Activated CD8-positive, alpha-beta memory T cell treated with anti-CD3 and anti-CD28 coated beads for 36 hours (primary cell): ENCODE data around the gene COQ9. TPM values are rescaled to one million over a fixed set of nuclear protein-coding genes. Genes with fewer than 3 reads are reported as not detected.
"Not testable (repeated sequence)": the region's sequence is repeated elsewhere in the genome, so short reads cannot be mapped to it uniquely, and the experiment has no call there.

ENCODE experiments used
- CTCF ChIA-PET: fragments of 350-600 bp; sonication (Branson Sonifier 250); formaldehyde crosslinking; loops from one replicate; lab custom pipeline; 2021; ENCODE audit warnings: antibody characterized with exemption; lab: Charles Lee
- POLR2A ChIA-PET: fragments of 350-600 bp; sonication (Branson Sonifier 250); formaldehyde crosslinking; loops from one replicate; lab custom pipeline; 2021; ENCODE audit warnings: antibody characterized with exemption; lab: Charles Lee
- total RNA-seq, 2 experiments: library from RNA; stranded (reverse); gene quantifications; one replicate each; pipeline ENCODE4 v1.2.3, GENCODE V29; 2021

The COQ9 gene
- total RNA-seq, 2 experiments from 2014 or later, result 47.4 to 56.3 TPM

- ChIA-PET CTCF (interaction anchor here (0.7 to 6.1 kb wide), 3 partner anchors 104 to 122 kb away, joined by 3 to 119 read pairs (median 3); no protein-coding TSS in a partner anchor), POLR2A (interaction anchor here (0.6 kb wide), 1 partner anchor 30 kb away, joined by 4 read pairs; no protein-coding TSS in a partner anchor)
These were observed 25.0 kb upstream of the COQ9 start for GRCh38 chr16:57422026-57422944.

GRCh38 chr16:57423152-57423551 lies 24.1 kb upstream of the COQ9 start:
- ChIA-PET POLR2A (no interaction called here), CTCF (no interaction called here)

- CTCF ChIA-PET, result interaction anchor here (1.2 to 1.3 kb wide), 2 partner anchors 8 to 25 kb away, joined by 3 read pairs; no protein-coding TSS in a partner anchor
- POLR2A ChIA-PET, result no interaction called here
These were observed 22.7 kb upstream of the COQ9 start for GRCh38 chr16:57424583-57424982.

- POLR2A ChIA-PET, result interaction anchor here (0.7 kb wide), 1 partner anchor 9 kb away, joined by 3 read pairs; no protein-coding TSS in a partner anchor
- CTCF ChIA-PET, result interaction anchor here (1.7 kb wide), 1 partner anchor 10 kb away, joined by 6 read pairs; no protein-coding TSS in a partner anchor
These were observed 20.9 kb upstream of the COQ9 start for GRCh38 chr16:57426356-57426755.

- CTCF ChIA-PET, result no interaction called here
- POLR2A ChIA-PET, result no interaction called here
These were observed 20.0 kb upstream of the COQ9 start for GRCh38 chr16:57427307-57427706.

GRCh38 chr16:57427824-57428223 lies 19.5 kb upstream of the COQ9 start:
- POLR2A ChIA-PET, result no interaction called here

GRCh38 chr16:57430955-57431354 lies 16.3 kb upstream of the COQ9 start:
- ChIA-PET POLR2A (no interaction called here), CTCF (interaction anchor here (1.1 kb wide), 1 partner anchor 14 kb away, joined by 4 read pairs; no protein-coding TSS in a partner anchor)

More at GRCh38 chr16:57427824-57428223, 19.5 kb upstream of the COQ9 start:
- CTCF ChIA-PET, result no interaction called here

GRCh38 chr16:57432505-57432904 lies 14.8 kb upstream of the COQ9 start:
- POLR2A ChIA-PET, result no interaction called here
- CTCF ChIA-PET, result interaction anchor here (1.1 kb wide), 1 partner anchor 111 kb away, joined by 3 read pairs; no protein-coding TSS in a partner anchor

- CTCF ChIA-PET, result interaction anchor here (1.1 kb wide), 1 partner anchor 30 kb away, joined by 3 read pairs; the partner anchor contains the start of gene POLR2C
- POLR2A ChIA-PET, result no interaction called here
These were observed 14.3 kb upstream of the COQ9 start for GRCh38 chr16:57432989-57433388.

GRCh38 chr16:57434003-57434402 lies 13.3 kb upstream of the COQ9 start:
- CTCF ChIA-PET, result interaction anchor here (1.1 kb wide), 1 partner anchor 29 kb away, joined by 3 read pairs; the partner anchor contains the start of gene POLR2C

GRCh38 chr16:57435838-57436237 lies 11.4 kb upstream of the COQ9 start:
- POLR2A ChIA-PET, result interaction anchor here (0.7 kb wide), 1 partner anchor 9 kb away, joined by 3 read pairs; no protein-coding TSS in a partner anchor
- CTCF ChIA-PET, result no interaction called here

More at GRCh38 chr16:57434003-57434402, 13.3 kb upstream of the COQ9 start:
- POLR2A ChIA-PET, result no interaction called here

GRCh38 chr16:57439947-57440346 lies 7.3 kb upstream of the COQ9 start:
- POLR2A ChIA-PET, CTCF ChIA-PET: not testable (repeated sequence)

GRCh38 chr16:57440551-57440950 lies 6.7 kb upstream of the COQ9 start:
- POLR2A ChIA-PET, CTCF ChIA-PET: not testable (repeated sequence)

- ChIA-PET POLR2A (no interaction called here), CTCF (interaction anchor here (1.7 kb wide), 1 partner anchor 28 kb away, joined by 4 read pairs; no protein-coding TSS in a partner anchor)
These were observed 2.6 kb upstream of the COQ9 start for GRCh38 chr16:57444711-57445110.

- ChIA-PET POLR2A (no interaction called here), CTCF (interaction anchor here (1.7 to 2.7 kb wide), 3 partner anchors 29 to 145 kb away, joined by 4 to 14 read pairs (median 9); no protein-coding TSS in a partner anchor)
These were observed 1.8 kb upstream of the COQ9 start for GRCh38 chr16:57445510-57445909.

- POLR2A ChIA-PET, result interaction anchor here (1.0 to 1.7 kb wide), 3 partner anchors 15 to 39 kb away, joined by 3 to 13 read pairs (median 5); partner anchors contain the start of genes DOK4 and POLR2C
- CTCF ChIA-PET, result interaction anchor here (1.2 to 4.3 kb wide), 6 partner anchors 11 to 150 kb away, joined by 4 to 28 read pairs (median 8); partner anchors contain the start of gene POLR2C
These were observed 621 bp upstream of the COQ9 start for GRCh38 chr16:57446531-57447185.

- ChIA-PET CTCF (interaction anchor here (1.1 kb wide), 1 partner anchor 10 kb away, joined by 3 read pairs; the partner anchor contains the start of gene POLR2C), POLR2A (no interaction called here)
These were observed 4.7 kb downstream of the COQ9 start for GRCh38 chr16:57452021-57452420.

GRCh38 chr16:57462209-57462977 lies 15.1 kb downstream of the COQ9 start, which contains the start of gene POLR2C:
TSS of gene POLR2C (plus strand) at chr16:57462679. CDS start at chr16:57462725, 46 bp downstream.
- ChIA-PET POLR2A (interaction anchor here (0.7 to 3.0 kb wide), 4 partner anchors 11 to 531 kb away, joined by 3 to 13 read pairs (median 4); partner anchors contain the start of genes CIAPIN1 and COQ9), CTCF (interaction anchor here (0.6 to 4.8 kb wide), 14 partner anchors 9 to 230 kb away, joined by 3 to 28 read pairs (median 4); partner anchors contain the start of genes CIAPIN1 and COQ9)
